Upper lobe of left lung (tissue), 6 donors: Measurements from ENCODE around the gene AR. TPM values are rescaled to one million over a fixed set of nuclear protein-coding genes. Genes with fewer than 3 reads are reported as not detected.

Source experiments
- ATAC-seq, 2 donors: fragments of 200-7000 bp; cut with Tn5 transposase; one replicate each; pipeline ENCODE4 v1.9.1; 2022; ENCODE audit warnings: mild to moderate bottlenecking in 2 of 2, moderate library complexity in 2 of 2; ENCODE audit not compliant: low FRiP score in 2 of 2
- DNase-seq, 2 donors: peaks; one replicate each; pipeline ENCODE4 v3.0.0-alpha.2; 2019 to 2020
- H3K27ac ChIP-seq, 4 donors: fragments of 200-600 bp; sonication (generic); one replicate each; pipeline ENCODE4 v1.5.1; 2016 to 2019
- H3K27me3 ChIP-seq, 4 donors: fragments of 200-600 bp; sonication (generic); one replicate each; pipeline ENCODE4 v1.5.1; 2017 to 2019
- H3K36me3 ChIP-seq, 4 donors: fragments of 200-600 bp; sonication (generic); one replicate each; pipeline ENCODE4 v1.5.1; 2016 to 2019
- H3K4me1 ChIP-seq, 4 donors: fragments of 200-600 bp; sonication (generic); one replicate each; pipeline ENCODE4 v1.5.1; 2018 to 2019
- H3K4me3 ChIP-seq, 4 donors: fragments of 200-600 bp; sonication (generic); one replicate each; pipeline ENCODE4 v1.5.1; 2017 to 2019; ENCODE audit warnings: mild to moderate bottlenecking in 2 of 4, moderate library complexity in 1 of 4
- H3K9me3 ChIP-seq, 4 donors: fragments of 200-600 bp; sonication (generic); one replicate each; pipeline ENCODE4 v1.5.1; 2018 to 2019
- CTCF ChIP-seq, 6 experiments: fragments of 450-650 bp in 4 of 6; fragments of 200-600 bp in 2 of 6; sonication (generic) in 2 of 6; IDR thresholded peaks; one replicate each; pipeline ENCODE4 v1.5.1; 2016 to 2019; ENCODE audit warnings: antibody characterized with exemption in 6 of 6
- EP300 ChIP-seq, 4 donors: sonication (generic); formaldehyde crosslinking; IDR thresholded peaks; one replicate each; pipeline ENCODE4 v1.5.1; 2017; ENCODE audit warnings: antibody characterized with exemption in 4 of 4, control low read depth in 2 of 4
- POLR2A ChIP-seq, 4 donors: fragments of 450-650 bp; IDR thresholded peaks; one replicate each; pipeline ENCODE4 v1.5.1; 2016 to 2017; ENCODE audit warnings: antibody characterized with exemption in 4 of 4, mild to moderate bottlenecking in 2 of 4
- POLR2AphosphoS5 ChIP-seq, 2 donors: sonication (generic); formaldehyde crosslinking; IDR thresholded peaks; one replicate each; pipeline ENCODE4 v1.5.1; 2017; ENCODE audit warnings: antibody characterized with exemption in 2 of 2
- WGBS, 2 donors: methylation state at CpG; one replicate each; pipeline ENCODE4 v1.1.5; 2017 to 2018; 5-methylcytosine and 5-hydroxymethylcytosine counted together
- total RNA-seq, 6 donors: library from RNA; depleted of rRNA in 4 of 6; stranded (reverse); fragments of >200 nt in 4 of 6; gene quantifications; one replicate each; pipeline versions ENCODE4 v1.1.0 to v1.2.1, GENCODE V29; 2016 to 2021
- donor health status: DM: no; HTN: no; CAD: no; lungs with moderate emphysema.
- donor health status: DM: no; HTN: yes; CAD: no; lungs with severe emphysema.

The AR gene
- total RNA-seq, 6 donors from 2014 or later, result 2.0 to 5.8 (median 2.6) TPM

- Histone ChIP-seq H3K4me1 (no peaks in the 10 kb centered on the region), H3K4me3 (no peak overlapping the region), H3K36me3 (no peaks in the 10 kb centered on the region), H3K27me3 (no peaks in the 10 kb centered on the region), H3K27ac (no peak overlapping the region), H3K9me3 (no peaks in the 10 kb centered on the region)
- DNase-seq (peak in 1 of 2 donors; percentile 61), ATAC-seq (peak; percentile 48 to 68)
- WGBS, 2 donors, result 30 to 69% methylated on average over 4 to 7 of the region's 7 CpGs
- no peak for TF ChIP-seq EP300 (IDR thresholded peaks at IDR 0.05)
- no peak for TF ChIP-seq POLR2A (IDR thresholded peaks at IDR 0.05)
- no peak for TF ChIP-seq POLR2AphosphoS5 (IDR thresholded peaks at IDR 0.05)
- peak; percentile 41 to 80 (median 66) for TF ChIP-seq CTCF (IDR thresholded peaks at IDR 0.05)
These were observed 11.9 kb downstream of the AR start for GRCh38 chrX:67555578-67556203.

- H3K36me3 ChIP-seq, result no peaks in the 10 kb centered on the region
- no peaks in the 10 kb centered on the region for H3K9me3 ChIP-seq
- ATAC-seq (no peak), DNase-seq (no peak)
- H3K27me3 ChIP-seq, result no peaks in the 10 kb centered on the region
- no peak overlapping the region for H3K27ac ChIP-seq
- no peak overlapping the region for H3K4me3 ChIP-seq
- WGBS, 2 donors, result 79 to 100% methylated on average over 1 of the region's 1 CpG
- TF ChIP-seq EP300 (IDR thresholded peaks at IDR 0.05) (no peak), POLR2AphosphoS5 (IDR thresholded peaks at IDR 0.05) (no peak), CTCF (IDR thresholded peaks at IDR 0.05) (no peak), POLR2A (IDR thresholded peaks at IDR 0.05) (no peak)
- no peaks in the 10 kb centered on the region for H3K4me1 ChIP-seq
These were observed 14.4 kb downstream of the AR start for GRCh38 chrX:67558267-67558666.

GRCh38 chrX:67563469-67564448 is 19.9 kb downstream of the AR start:
- H3K27ac ChIP-seq, result no peak overlapping the region

GRCh38 chrX:67564475-67564874 is 20.7 kb downstream of the AR start:
- WGBS, 2 donors, result 83 to 94% methylated on average over 1 of the region's 1 CpG
- ATAC-seq, result no peak
- Histone ChIP-seq H3K9me3 (no peaks in the 10 kb centered on the region), H3K36me3 (no peaks in the 10 kb centered on the region), H3K4me1 (no peaks in the 10 kb centered on the region), H3K27ac (no peak overlapping the region), H3K27me3 (no peaks in the 10 kb centered on the region), H3K4me3 (no peak overlapping the region)
- DNase-seq, result no peak
- TF ChIP-seq POLR2AphosphoS5 (IDR thresholded peaks at IDR 0.05) (no peak), CTCF (IDR thresholded peaks at IDR 0.05) (no peak), POLR2A (IDR thresholded peaks at IDR 0.05) (no peak)

More at GRCh38 chrX:67563469-67564448, 19.9 kb downstream of the AR start:
- Histone ChIP-seq H3K4me3 (no peak overlapping the region), H3K36me3 (no peaks in the 10 kb centered on the region), H3K4me1 (no peaks in the 10 kb centered on the region), H3K27me3 (no peaks in the 10 kb centered on the region), H3K9me3 (no peaks in the 10 kb centered on the region)
- TF ChIP-seq EP300 (IDR thresholded peaks at IDR 0.05) (no peak), POLR2AphosphoS5 (IDR thresholded peaks at IDR 0.05) (no peak), POLR2A (IDR thresholded peaks at IDR 0.05) (no peak), CTCF (IDR thresholded peaks at IDR 0.05) (no peak)
- WGBS, 2 donors, result 54 to 67% methylated on average over 7 of the region's 7 CpGs
- ATAC-seq, result peak in 1 of 2 donors; percentile 67
- no peak for DNase-seq
